K562 (cell line): Measurements from ENCODE around the gene FITM1. TPM values are rescaled to one million over a fixed set of nuclear protein-coding genes. Genes with fewer than 3 reads are reported as not detected.

Experiments
- ATAC-seq: fragments of 200-7000 bp; cut with Tn5 transposase; 3 replicates; pipeline ENCODE4 v1.9.1; 2020; ENCODE audit warnings: moderate library complexity
- BruUV-seq: library from RNA; stranded (reverse); fragments of 400-500 nt; replicated peaks from 2 replicates; lab custom pipeline; 2021; lab: Mats Ljungman, UMichigan
- CTCF ChIA-PET: fragments of 300-600 bp; formaldehyde crosslinking; extraction: SDS; loops from one replicate; lab custom pipeline; 2021; ENCODE audit warnings: low intra/inter-chr PET ratio; lab: Yijun Ruan, JAX
- POLR2A ChIA-PET: fragments of 300-600, 350-650 bp; sonication (Branson Sonifier 250); formaldehyde crosslinking; extraction: SDS; loops from one replicate; lab custom pipeline; 2021; ENCODE audit warnings: antibody characterized with exemption, inconsistent platforms; lab: Yijun Ruan, JAX
- DNase-seq, 4 experiments: peaks; one replicate each; pipeline versions ENCODE4 v3.0.0 to v3.0.0-alpha.2; 2011 to 2018; ENCODE audit warnings: low spot score in 3 of 4, mixed read lengths in 3 of 4; ENCODE audit errors: extremely low read depth in 1 of 4
- FAIRE-seq: peaks from 2 replicates; lab custom pipeline; 2011; peaks lifted over from hg19 to GRCh38; lab: Jason Lieb, UNC
- H2AFZ ChIP-seq: 2 replicates; pipeline ENCODE4 v1.6.0; 2011; ENCODE audit warnings: low read depth, low read length, control low read depth, inconsistent platforms
- H3K27ac ChIP-seq: fragments of 200-600 bp; 3 replicates; pipeline ENCODE4 v1.8.0; 2011; ENCODE audit warnings: low read depth, mild to moderate bottlenecking, control low read depth, inconsistent platforms, low read length, moderate library complexity, mixed read lengths; ENCODE audit errors: extremely low read depth
- H3K27me3 ChIP-seq, 2 experiments: fragments of 300-600 bp in 1 of 2; 2 replicates in 1 of 2; 3 replicates in 1 of 2; pipeline versions ENCODE4 v1.6.0 to v1.8.0; 2011; ENCODE audit warnings: inconsistent platforms in 2 of 2, low read length in 2 of 2, mild to moderate bottlenecking in 1 of 2, mixed read lengths in 1 of 2, moderate library complexity in 1 of 2; ENCODE audit not compliant: control insufficient read depth in 2 of 2, insufficient read depth in 2 of 2
- H3K36me3 ChIP-seq: fragments of 300-600 bp; 3 replicates; pipeline ENCODE4 v1.8.0; 2011; ENCODE audit warnings: mild to moderate bottlenecking, low read length, inconsistent platforms; ENCODE audit not compliant: control insufficient read depth, insufficient read depth
- H3K4me1 ChIP-seq, 2 experiments: fragments of 200-600 bp in 1 of 2; replicated peaks in 1 of 2; 2 replicates in 1 of 2; 3 replicates in 1 of 2; pipeline versions ENCODE4 v1.5.1 to v1.8.0; 2011; ENCODE audit warnings: inconsistent platforms in 2 of 2, low read length in 2 of 2, mild to moderate bottlenecking in 1 of 2, mixed read lengths in 1 of 2, moderate library complexity in 1 of 2; ENCODE audit not compliant: control insufficient read depth in 2 of 2, insufficient read depth in 2 of 2
- H3K4me2 ChIP-seq: 2 replicates; pipeline ENCODE4 v1.6.1; 2011; ENCODE audit warnings: low read length, control low read depth, inconsistent platforms, mixed read lengths; ENCODE audit not compliant: insufficient read depth
- H3K4me3 ChIP-seq: fragments of 200-600 bp; sonication (generic), shearing (Covaris generic); 2 replicates; pipeline ENCODE4 v1.5.1; 2016; ENCODE audit warnings: control low read depth, inconsistent platforms
- H3K79me2 ChIP-seq: fragments of 200-600 bp; 3 replicates; pipeline ENCODE4 v1.8.0; 2011; ENCODE audit warnings: low read length, inconsistent platforms; ENCODE audit not compliant: control insufficient read depth, insufficient read depth
- H3K9ac ChIP-seq, 2 experiments: 2 replicates each; pipeline versions ENCODE4 v1.6.0 to v1.6.1; 2011; ENCODE audit warnings: low read depth in 2 of 2, low read length in 2 of 2, control low read depth in 1 of 2, inconsistent platforms in 1 of 2, mild to moderate bottlenecking in 1 of 2, mixed read lengths in 1 of 2; ENCODE audit not compliant: insufficient read depth in 1 of 2
- H3K9me1 ChIP-seq: one replicate; pipeline ENCODE4 v1.6.0; 2011; ENCODE audit warnings: inconsistent platforms, mild to moderate bottlenecking, low read length, moderate library complexity; ENCODE audit not compliant: control insufficient read depth, insufficient read depth
- H3K9me3 ChIP-seq: replicated peaks from 2 replicates; pipeline ENCODE4 v1.5.1; 2011; ENCODE audit warnings: low read depth, low read length, inconsistent platforms; ENCODE audit not compliant: control insufficient read depth, insufficient read depth
- H4K20me1 ChIP-seq: replicated peaks from 2 replicates; pipeline ENCODE4 v1.6.1; 2011; ENCODE audit warnings: low read length, inconsistent platforms, mixed read lengths; ENCODE audit not compliant: control insufficient read depth, insufficient read depth
- CLOCK ChIP-seq: fragments of 250-450 bp; sonication (Bioruptor Pico); IDR thresholded peaks from 2 replicates; pipeline ENCODE4 v1.4.0; 2020; ENCODE audit warnings: mild to moderate bottlenecking, moderate library complexity, borderline replicate concordance
- LEF1 ChIP-seq: fragments of 450-650 bp; IDR thresholded peaks from 2 replicates; pipeline ENCODE4 v1.6.1; 2016; ENCODE audit warnings: mild to moderate bottlenecking
- NFXL1 ChIP-seq: fragments of 450-650 bp; formaldehyde crosslinking; IDR thresholded peaks from 2 replicates; pipeline ENCODE4 v1.4.0; 2021; ENCODE audit warnings: mild to moderate bottlenecking
- NUFIP1 ChIP-seq: fragments of 450-650 bp; IDR thresholded peaks from 2 replicates; pipeline ENCODE4 v1.6.1; 2018; ENCODE audit not compliant: partially characterized antibody
- RBM22 ChIP-seq: fragments of 200-400 bp; formaldehyde crosslinking; IDR thresholded peaks from 2 replicates; pipeline ENCODE4 v1.6.1; 2018; ENCODE audit warnings: low read length, low read depth; ENCODE audit not compliant: poor library complexity, severe bottlenecking
- TAF15 ChIP-seq: fragments of 200-400 bp; formaldehyde crosslinking; IDR thresholded peaks from 2 replicates; pipeline ENCODE4 v1.6.1; 2017; ENCODE audit warnings: mild to moderate bottlenecking, low read depth, low read length, moderate library complexity
- ZC3H4 ChIP-seq: sonication (generic); formaldehyde crosslinking; IDR thresholded peaks from 2 replicates; pipeline ENCODE4 v1.9.0; 2021; ENCODE audit warnings: missing genetic modification reagents, borderline replicate concordance
- ZKSCAN3 ChIP-seq: fragments of 250-450 bp; sonication (Bioruptor Pico); IDR thresholded peaks from 2 replicates; pipeline ENCODE4 v1.4.0; 2020
- WGBS: fragments of 100-300 bp; shearing (Covaris generic); methylation state at CpG from one replicate; pipeline ENCODE4 v1.1.6; 2016; ENCODE audit warnings: low coverage, mixed read lengths; ENCODE audit not compliant: insufficient coverage; ENCODE audit errors: missing lambda C conversion rate; 5-methylcytosine and 5-hydroxymethylcytosine counted together
- in situ Hi-C: fragments of 300-500 bp; cut with MboI; formaldehyde crosslinking; loops from 4 replicates; pipeline ENCODE4 v1.15.0; 2018; ENCODE audit warnings: inconsistent platforms, mixed read lengths
- intact Hi-C: fragments of 100-400 bp; cut with micrococcal nuclease; formaldehyde crosslinking; loops from 2 replicates; pipeline ENCODE4 v1.14.2; 2022
- polyA plus RNA-seq, 8 experiments: library from polyadenylated mRNA; depleted of rRNA in 4 of 8; stranded (reverse) in 5 of 8; unstranded in 3 of 8; fragments of >200 nt; fragmentation: Nextera tagmentation in 2 of 8; fragmentation: Illumina TruSeq in 1 of 8; extraction: Ambion mirVana in 2 of 8; extraction: Trizol in 1 of 8; gene quantifications; 2 replicates each; pipeline versions ENCODE4 v1.2.1 to v1.2.3, GENCODE V29; 2011 to 2014; ENCODE audit warnings: inconsistent platforms in 1 of 8, missing spikeins in 1 of 8
- total RNA-seq, 7 experiments: library from RNA; depleted of rRNA in 6 of 7; stranded (reverse); fragments of >200 nt in 6 of 7; fragmentation: Illumina TruSeq in 2 of 7; extraction: Trizol in 2 of 7; gene quantifications; 2 replicates each; pipeline versions ENCODE4 v1.2.1 to v1.2.3, GENCODE V29; 2011 to 2021; ENCODE audit warnings: low replicate concordance in 1 of 7

The FITM1 gene
- total and polyA plus RNA-seq, 9 of the 15 experiments (the other 6 are each of a cell fraction or from before 2014, with no cell fraction given) = 0.09 to 0.20 TPM; not detected in 7

- DNase-seq = no peak
- no TSS peak for BruUV-seq
- ChIA-PET CTCF (no interaction called here), POLR2A (interaction anchor here (0.7 kb wide), 1 partner anchor 10 kb away, joined by 3 read pairs; the partner anchor contains the start of gene PSME2)
- H3K79me2 ChIP-seq = peaks cover 6% of the 10 kb centered on the region; the same call in 1 of the 3 replicates
- no peak for ATAC-seq
- H3K9ac ChIP-seq = no peak overlapping the region
- no peaks in the 10 kb centered on the region for H4K20me1 ChIP-seq
- no peak overlapping the region for H2AFZ ChIP-seq
- no peak overlapping the region for H3K27ac ChIP-seq
- peaks cover 6 to 19% of the 10 kb centered on the region in 2 experiments; a peak in 4 of 5 replicates for H3K4me1 ChIP-seq
- intact Hi-C loops = no loop called here
- no peaks in the 10 kb centered on the region for H3K9me3 ChIP-seq
- 100% methylated on average over 1 of the region's 1 CpG for WGBS
- no peaks in the 10 kb centered on the region for H3K27me3 ChIP-seq
- in situ Hi-C loops = no loop called here
- peaks cover 58% of the 10 kb centered on the region; the same call in 2 of the 3 replicates for H3K36me3 ChIP-seq
- H3K4me3 ChIP-seq = no peak overlapping the region
- TF ChIP-seq NFXL1 (CRISPR knock-in tag) (no peak), RBM22 (no peak), TAF15 (no peak), ZKSCAN3 (CRISPR knock-in tag) (no peak), ZC3H4 (no peak), LEF1 (no peak), NUFIP1 (no peak), CLOCK (CRISPR knock-in tag) (no peak)
- H3K4me2 ChIP-seq = no peak overlapping the region
- no peak for FAIRE-seq
- no peaks in the 10 kb centered on the region for H3K9me1 ChIP-seq
Measured at GRCh38 chr14:24156840-24157239, 26.4 kb downstream of the FITM1 start.
